T-helper 22 cell (primary cell): ENCODE results near the gene JARID2.
"Not testable (repeated sequence)": the region's sequence is repeated elsewhere in the genome, so short reads cannot be mapped to it uniquely, and the experiment has no call there.

Experiments used
- DNase-seq: peaks from one replicate; pipeline ENCODE4 v3.0.0-alpha.2; 2020; ENCODE audit warnings: low read depth

Gene JARID2

DNA sequence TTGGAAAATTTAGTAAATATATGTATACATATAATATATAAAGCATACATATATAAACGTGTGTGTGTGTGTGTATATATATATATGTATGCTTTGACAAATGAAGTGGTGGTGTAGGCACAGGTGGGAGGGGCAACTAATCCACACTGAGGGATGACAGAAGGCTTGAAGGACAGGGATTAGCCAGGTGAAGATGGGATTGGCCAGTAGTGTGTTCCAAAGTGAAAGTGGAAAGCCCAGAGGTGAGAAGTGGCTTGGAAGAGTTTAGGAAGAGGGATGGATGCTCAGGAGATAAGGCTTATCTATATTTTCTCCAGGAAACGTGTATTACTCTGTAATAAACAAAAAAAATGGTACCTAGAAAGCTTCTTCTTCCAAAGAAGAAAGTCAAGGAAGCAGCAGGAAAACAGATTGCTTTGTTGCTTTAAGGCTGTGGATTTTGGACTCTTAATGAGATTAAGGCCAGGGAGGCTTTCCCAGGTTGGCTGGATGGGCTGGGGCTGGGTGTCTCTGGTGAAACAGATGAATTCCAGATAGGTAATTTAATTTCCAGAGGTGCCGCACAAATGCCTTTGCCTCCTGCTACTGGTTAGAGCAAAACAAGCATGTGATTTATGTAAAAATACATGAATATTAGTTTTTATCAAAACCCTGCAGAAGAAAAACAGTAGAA, 63.9 kb downstream of the JARID2 start:
- DNase-seq = no peak

DNA sequence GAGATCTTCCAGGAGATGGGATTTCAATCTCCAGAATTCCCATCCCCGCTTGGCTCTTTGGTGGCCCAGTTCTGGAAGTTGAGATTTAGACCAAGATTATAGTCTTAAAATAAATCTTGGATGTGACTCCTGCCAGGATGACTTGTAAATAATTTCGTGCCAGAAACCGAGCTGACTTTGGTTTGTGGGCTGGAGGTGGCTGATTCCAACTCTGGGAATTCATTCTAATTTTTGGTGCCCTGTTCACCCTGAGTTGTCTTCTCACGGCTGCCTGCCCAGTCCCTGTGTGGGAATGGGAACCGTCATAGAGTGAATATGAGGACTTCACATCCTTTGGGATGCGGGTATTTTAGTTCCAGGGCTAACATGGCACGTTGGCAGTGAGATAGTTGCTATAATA, 64.8 kb downstream of the JARID2 start:
- no peak for DNase-seq

DNA sequence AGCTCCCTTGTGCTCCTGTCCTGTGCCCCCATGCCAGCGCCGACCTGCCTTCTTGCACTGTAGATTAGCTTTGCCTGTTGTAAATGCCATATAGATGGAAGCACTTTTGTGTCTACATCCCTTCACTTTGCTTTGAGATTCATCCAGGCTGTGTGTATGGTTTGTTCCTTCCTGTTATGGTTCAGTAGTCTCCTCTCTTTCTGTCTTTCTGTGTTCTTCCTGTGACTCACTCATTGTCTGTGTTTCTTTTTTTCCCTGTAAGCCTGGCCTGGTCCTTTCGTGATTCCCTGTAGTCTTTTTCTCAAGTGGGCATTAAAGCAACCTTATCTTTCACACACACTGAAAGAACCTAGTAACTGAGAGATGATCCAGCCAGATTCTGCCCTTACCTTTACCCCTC, 66.6 kb downstream of the JARID2 start:
- no peak for DNase-seq

DNA sequence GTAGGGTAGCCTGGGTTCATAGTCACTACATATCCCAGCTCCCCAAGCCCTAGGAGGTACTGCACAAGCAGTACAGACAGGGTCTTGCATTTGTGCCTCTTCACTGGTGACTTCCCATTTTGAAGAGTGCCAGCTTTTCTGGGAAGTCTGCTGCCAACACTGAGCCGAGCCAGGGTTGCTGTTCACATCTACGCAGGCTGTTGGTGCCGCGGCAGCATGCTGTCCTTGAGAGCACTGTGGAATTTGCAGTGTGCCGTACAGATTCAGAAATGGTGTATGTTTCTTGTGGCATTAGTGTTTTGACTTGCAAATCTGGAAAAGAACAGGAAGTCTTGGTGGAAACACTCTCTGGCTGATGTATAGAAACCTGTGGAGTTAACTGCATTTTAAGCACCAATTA, 67.5 kb downstream of the JARID2 start:
- DNase-seq = no peak

DNA sequence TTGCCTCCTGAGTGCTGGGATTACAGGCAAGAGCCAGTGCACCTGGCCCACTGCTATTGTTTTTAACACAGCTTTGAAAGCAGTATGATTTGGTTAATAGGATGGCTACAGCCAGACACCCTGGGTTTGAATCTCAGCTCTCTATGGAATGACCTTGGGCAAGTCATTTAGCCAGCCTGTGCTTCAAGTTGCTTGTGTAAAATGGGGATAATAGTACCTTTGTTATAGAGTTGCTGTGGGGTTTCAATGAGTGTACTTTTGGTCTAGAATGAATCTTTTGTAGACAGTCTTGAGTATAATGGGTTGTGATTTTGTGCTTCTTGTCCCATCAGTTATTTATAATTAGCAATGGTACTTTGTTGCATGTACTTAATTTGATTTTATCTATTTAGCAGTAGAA, 70.9 kb downstream of the JARID2 start:
- no peak for DNase-seq

DNA sequence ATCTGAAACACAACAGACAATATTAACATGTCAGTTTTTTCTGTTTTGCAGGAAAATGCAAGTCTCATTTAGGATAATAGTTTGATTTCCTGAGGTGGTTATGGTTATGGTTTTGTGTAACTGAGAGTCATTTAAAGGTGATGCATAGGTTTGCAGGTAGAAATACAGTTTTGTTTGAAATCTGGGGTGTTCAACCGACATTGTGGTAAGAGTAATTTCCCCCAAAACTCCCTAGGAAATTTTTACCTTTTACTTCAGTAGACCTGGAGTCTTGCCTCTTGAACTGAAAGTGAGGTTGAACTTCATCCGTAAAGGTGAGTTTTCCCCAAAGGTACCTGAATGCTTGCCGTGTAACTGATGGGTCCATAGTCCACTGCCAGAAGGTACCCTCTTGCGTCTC, 71.4 kb downstream of the JARID2 start:
- no peak for DNase-seq

DNA sequence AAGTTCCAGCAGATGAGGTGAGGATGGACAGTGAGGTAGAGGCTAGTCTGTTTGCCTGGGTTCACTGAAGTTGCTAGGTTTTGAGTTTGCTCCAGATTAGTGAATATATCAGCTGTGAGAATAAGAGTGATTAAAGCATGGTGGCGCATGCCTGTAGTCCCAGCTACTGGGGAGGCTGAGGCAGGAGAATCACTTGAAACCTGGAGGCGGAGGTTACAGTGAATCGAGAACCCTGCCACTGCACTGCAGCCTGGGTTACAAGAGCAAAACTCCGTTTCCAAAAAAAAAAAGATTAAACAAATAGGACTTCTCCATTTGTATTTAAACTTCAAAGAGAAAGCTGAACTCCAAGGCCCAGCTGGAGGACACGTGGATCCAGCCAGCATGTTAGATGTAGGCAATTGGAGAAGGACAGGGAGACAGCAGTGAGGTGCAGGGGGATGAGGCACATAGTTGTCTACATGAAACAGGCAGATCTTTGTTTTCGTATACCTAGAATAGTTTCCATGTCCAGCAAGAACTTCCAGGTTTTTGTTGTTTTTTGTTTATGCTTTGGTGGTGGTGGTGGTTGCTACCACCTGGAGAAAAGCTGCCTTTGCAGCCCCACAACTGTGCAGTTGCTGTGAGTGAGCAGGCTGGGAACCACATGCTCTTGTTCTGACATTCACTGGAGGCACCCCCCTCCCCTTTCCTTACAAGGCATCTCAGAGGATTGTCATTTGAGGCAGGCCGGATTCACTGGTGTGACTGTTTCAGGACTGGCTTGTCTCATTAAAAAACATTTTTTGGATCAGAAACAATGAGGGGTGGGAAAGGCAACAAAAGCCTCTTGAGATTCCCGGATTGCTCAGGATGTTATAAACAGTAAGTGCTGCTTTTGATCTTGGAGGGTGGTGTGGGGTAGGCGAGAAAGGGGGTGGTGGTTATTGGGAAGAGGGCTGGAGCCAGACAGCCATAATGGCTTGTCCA, 72.3 kb downstream of the JARID2 start:
- no peak for DNase-seq

DNA sequence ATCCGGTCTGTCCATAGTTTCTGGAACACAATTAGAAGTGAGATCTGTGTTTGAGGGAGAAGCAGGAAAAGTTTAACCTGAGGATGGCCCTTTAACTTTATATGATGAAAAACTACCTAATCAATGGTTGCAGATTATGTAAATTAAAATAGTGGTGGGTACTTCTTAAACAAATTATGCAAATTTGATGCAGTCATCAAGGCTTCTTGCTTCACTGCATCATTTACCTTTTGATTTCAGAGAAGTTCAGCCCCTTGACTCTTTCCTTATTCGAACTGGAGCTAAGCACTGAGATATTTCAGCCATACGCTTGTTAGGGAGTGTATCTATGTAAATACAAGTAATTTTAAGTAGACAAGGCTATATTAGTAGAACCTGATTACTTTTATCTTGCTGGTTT, 73.8 kb downstream of the JARID2 start:
- DNase-seq = no peak

DNA sequence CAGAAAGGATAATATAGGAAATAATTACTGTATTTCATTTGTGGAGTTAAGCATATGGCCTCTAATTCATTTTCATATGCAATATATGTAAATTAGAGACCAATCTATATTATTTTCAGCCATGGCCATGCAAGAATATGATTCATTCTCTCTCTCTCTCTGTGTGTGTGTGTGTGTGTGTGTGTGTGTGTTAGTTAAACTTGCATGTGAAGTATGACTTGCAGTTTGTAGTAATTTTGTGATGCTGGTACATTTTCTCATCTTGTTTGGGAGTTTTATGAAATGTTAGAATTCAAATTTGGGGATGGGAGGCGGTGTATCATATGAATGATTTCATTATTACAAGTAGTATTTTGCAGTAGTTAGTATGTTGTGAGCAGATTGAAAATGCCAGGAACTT, 74.8 kb downstream of the JARID2 start:
- no peak for DNase-seq

DNA sequence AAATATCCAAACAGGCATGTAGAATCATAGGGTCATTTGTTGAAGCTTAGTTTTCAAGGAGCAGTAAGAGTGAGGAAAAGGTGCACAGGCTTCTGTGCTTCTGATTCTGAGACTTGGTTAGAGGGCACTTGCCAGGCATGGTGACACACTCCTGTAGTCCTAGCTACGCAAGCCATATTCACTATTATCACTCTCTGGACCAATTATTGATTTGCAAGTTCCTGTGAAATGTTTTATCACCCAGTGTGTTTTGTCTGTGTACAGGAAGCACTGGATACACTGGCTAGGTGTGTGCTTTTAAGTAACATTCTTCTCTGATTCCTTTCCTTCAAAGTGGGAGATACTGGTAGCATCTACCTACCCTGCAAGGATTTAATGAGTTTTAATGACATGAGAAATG, 76.3 kb downstream of the JARID2 start:
- DNase-seq = no peak

DNA sequence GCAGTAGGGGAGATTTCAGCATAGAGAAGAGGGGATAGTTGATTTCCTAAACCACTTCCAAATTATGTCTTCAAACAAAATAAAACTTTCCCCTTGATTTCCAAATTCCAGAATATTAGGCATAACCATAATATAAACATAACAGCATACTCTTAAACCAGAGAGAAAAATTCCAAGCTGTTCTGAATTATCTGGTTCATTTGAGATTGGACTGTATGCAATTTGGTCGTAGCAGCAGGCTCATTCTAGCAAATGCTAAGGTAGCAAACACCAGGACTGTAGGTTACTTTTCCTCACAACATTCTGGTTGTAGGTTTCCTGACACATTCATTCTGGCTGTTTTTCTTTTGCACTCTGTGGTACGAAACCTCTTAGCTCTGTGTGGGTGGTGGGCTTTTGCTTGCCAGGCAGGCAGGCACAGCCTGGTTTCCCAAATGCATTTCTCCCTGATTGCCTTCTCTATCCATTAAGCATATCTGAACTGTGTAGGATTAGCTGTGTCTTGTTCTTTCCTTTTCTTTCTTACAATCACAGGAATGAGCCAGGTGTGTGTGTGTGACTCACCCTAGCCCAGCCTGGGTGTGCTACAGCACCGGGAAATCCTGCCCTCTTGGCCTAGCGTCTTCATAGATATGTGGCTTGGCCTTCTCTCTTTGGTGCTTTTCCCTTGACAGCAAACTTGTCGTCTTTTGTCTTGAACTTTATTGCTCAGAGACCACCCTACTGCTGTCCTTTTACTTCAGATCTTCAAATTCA, 77.1 kb downstream of the JARID2 start:
- DNase-seq = no peak

DNA sequence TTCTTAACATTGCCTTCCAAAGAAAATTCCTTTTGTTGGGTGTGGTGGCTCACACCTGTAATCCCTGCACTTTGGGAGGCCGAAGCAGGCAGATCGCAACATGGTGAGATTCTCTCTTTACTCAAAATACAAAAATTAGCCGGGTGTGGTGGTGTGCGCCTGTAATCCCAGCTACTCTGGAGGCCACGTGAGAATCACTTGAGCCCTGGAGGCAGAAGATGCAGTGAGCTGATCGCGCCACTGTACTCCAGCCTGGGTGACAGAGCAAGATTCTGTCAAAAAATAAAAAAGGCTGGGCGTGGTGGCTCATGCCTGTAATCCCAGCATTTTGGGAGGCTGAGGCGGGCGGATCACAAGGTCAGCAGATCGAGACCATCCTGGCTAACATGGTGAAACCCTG, 77.7 kb downstream of the JARID2 start:
- DNase-seq = not testable (repeated sequence)

DNA sequence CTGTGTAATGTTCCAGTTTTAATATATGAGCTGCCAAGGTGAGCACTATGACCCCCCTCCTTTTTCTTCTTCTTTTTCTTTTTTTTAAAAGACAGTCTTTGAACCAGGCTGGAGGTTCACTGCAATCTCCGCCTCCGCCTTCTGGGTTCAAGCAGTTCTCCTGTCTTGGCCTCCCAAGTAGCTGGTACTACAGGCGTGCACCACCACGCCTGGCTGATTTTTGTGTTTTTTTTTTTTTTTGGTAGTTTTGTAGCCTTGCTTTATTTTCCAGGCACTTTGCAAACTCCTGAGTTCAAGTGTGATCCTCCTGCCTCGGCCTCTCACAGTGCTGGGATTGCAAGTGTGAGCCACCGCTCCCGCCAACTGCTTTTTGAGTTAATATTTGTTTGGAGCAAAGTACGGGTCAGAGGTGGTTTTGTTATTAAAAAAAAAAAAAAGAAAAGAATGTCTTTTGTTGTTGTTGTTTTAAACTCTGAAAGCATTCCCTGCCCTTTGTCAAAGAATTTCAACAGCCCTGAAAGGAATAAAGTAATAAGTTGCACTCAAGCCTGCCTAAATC, 78.6 kb downstream of the JARID2 start:
- no peak for DNase-seq

DNA sequence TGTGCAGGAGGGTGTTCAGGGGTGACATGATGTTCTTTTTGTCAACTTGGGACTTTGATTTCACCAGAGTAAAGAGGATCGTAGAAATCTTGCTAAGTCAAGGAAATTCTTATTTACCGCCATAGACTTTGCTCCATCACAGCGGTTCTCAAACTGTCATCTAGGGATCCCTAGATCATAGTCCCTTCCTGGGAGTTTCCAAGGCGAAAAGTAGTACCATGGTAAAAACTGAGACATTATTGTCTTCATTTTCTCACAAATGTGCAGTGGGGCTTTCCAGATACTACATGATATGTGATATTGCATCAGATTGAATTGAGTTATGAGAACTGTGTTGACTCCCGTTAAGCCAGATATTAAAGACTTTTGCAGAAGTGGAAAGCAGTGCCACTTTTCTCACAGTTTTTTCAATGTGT, 79.7 kb downstream of the JARID2 start:
- DNase-seq = no peak

DNA sequence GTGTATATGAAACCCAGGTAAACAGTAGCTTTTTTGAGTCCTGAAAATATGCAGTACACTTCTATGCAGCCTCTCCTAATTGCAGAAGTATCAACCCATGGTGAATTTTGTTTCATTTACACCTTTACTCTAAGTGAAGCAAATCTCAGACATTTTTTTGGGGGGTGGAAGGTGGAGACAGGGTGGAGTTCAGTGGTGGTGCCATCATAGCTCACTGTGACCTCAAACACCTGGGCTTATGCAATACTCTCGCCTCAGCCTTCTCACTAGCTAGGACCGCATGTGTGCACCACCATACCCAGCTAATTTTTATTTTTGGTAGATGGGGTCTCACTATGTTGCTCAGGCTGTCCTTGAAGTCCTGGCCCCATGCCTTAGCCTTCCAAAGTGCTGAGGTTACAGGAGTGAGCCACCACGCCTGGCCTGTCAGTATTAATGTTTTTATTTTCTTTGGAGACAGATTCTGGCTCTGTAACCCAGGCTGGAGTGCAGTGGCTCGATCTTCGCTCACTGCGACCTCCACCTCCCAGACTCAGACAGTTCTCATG, 80.3 kb downstream of the JARID2 start:
- no peak for DNase-seq

DNA sequence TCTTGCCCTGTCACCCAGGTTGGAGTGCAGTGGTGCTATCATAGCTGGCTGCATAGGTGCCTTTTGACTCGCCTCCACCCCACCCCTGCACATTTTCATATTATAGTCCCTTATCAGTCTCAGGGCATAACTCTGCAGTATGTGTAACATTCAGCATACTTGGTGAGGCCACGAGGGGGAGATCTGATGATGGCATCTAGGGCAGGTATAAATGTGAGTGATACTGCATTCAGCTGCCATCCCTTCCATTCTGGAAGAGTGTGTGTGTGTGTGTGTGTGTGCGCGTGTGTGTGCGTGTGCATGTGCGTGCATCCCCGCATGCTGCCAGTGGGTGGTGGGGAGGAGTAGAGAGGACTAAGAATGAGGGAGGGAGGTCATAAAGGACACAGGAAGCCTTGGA, 81.4 kb downstream of the JARID2 start:
- no peak for DNase-seq

DNA sequence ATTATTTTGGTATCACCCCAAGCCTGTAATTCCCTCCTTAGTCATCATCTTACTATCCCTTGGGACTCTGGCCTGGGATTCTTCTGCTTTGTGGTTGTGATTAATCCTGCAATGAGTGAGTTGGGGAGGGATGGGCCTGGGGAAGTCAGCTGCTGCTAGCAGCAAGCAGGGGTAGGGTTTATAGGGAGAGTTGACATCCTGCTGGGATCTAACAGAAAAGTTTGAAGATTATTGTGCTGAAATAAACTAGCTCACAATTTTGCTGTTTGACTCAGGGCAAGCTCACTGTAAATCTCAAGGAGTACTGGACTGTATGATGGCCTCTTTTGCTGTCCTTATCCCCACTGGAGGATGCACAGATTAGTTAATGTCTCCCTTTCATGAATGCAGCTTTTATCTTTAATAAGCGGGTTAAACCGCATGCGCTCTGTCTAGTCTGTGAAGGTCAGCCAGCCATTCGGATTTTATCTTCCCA, 83.4 kb downstream of the JARID2 start:
- DNase-seq = no peak

DNA sequence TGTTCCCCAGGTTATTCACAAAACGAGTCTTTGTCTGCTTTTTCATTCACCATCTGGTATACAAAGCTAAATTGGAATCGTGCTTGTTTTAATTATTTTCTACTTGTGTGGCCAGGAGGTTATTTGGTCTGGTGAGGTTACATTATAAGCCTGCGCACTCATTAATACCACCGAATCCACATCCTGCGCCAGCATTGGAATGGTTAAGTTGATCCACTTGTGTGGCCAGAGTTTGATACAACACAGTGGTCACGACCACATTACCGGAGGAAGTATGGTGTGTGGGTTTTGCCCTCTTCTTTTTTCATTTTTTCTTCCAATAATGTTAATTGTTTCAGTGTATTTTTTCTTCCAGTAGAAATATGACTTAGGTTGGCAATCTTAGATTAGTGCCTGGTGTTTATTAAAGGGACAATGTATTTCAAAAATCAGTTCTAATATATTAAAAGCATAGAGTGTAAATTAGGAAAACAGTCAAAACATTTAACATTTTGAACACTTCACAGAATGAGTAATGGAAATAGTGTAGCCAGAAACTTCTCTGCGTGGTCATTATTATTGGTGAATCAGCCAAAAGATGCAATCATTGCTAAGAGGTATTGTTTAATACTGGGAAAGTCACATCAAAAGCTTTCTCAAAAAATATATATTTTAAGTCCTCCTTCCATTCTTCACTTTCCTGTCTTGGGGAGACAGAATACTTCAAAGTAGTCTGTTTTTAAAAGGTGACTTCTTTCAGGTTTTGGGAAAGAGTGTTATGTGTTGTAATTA, 84.5 kb downstream of the JARID2 start:
- no peak for DNase-seq

DNA sequence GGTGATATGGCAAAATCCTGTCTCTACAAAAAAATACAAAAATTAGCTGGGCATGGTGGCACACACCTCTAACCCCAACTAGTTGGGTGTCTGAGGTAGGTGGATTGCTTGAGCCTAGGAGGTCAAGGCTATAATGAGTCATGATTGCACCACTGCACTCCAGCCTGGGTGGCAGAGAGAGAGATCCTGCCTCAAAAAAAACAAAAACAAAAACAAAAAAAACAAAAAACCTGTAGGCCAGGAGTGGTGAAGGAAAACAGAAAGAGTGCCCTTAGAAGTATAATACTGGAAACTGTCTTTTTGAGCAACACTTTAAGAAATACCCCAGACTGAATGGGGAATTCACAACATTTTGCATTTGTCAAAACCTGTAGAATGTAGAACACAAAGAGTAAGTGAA, 85.3 kb downstream of the JARID2 start:
- DNase-seq = no peak

DNA sequence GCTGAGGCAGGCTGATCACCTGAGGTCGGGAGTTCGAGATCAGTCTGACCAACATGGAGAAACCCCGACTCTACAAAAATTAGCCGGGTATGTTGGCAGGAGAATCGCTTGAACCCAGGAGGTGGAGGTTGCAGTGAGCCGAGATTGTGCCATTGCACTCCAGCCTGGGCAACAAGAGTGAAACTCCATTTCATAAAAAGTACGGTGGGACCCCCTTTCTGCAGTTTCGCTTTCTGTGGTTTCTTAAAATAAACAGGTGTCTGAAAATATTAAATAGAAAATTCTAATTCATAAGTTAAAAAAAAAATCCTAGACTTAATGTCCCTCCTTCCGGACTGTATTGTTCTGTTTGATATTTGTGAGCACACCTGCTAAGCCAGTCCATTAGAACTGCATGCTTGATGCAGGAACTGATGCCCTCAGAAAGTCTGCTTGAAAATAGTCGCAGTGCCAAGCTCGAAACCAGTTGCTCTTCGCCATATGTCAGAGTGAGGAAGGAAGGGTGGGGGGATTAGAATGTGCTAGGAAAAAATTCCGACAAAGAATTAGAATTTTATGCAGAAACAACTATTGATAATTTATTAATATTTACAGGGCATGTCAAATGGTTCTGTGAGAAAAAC, 85.9 kb downstream of the JARID2 start:
- no peak for DNase-seq

DNA sequence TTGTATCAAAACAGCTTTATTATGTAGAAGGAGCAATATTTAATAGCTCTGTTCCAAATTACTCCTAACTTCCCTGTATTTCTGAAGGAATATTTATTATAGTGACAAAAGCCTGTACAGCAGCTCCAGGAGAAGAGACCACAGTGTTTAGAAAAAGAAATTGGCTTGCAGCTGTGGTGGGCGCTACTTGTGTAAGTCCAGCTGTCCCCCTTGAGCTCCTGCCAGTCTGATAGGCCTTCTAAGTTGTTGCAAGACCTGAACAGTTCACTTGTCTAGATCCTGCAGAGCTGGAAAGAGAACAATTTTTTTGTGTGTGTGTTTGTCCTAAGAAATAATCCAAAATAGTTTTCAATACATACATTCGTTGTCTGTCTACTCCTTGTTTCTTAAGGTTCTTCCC, 86.6 kb downstream of the JARID2 start:
- DNase-seq = no peak
